Astrocyte of the spinal cord (primary cell): ENCODE data around the gene MALT1.

Experiments
- DNase-seq: peaks from one replicate; pipeline ENCODE4 v3.0.0; 2011; ENCODE audit warnings: low read depth, low spot score
- H3K4me3 ChIP-seq: 2 replicates; pipeline ENCODE4 v1.5.1; 2011; ENCODE audit warnings: low read depth, mild to moderate bottlenecking, low read length, moderate library complexity
- CTCF ChIP-seq: IDR thresholded peaks from 2 replicates; pipeline ENCODE4 v1.5.1; 2012; ENCODE audit warnings: low read depth, mild to moderate bottlenecking, low read length, inconsistent platforms
- in situ Hi-C: cut with HindIII; loops from 2 replicates; pipeline ENCODE4 v1.10.0; 2017; ENCODE audit warnings: low sequenced_read_pairs

MALT1 gene

GRCh38 chr18:58789876-58790240, 118.6 kb downstream of the MALT1 start:
- no peak overlapping the region for H3K4me3 ChIP-seq
- in situ Hi-C loops = loop anchor here (25.0 kb wide), 1 partner anchor 272 kb away; no protein-coding TSS in a partner anchor
- no peak for TF ChIP-seq CTCF
- no peak for DNase-seq

- in situ Hi-C loops = loop anchor here (25.0 kb wide), 1 partner anchor 270 kb away; no protein-coding TSS in a partner anchor
- no peak for TF ChIP-seq CTCF
- H3K4me3 ChIP-seq = no peak overlapping the region
- DNase-seq = no peak
These were observed 120.8 kb downstream of the MALT1 start for GRCh38 chr18:58792086-58792485.

- in situ Hi-C loops = loop anchor here (25.0 kb wide), 1 partner anchor 269 kb away; no protein-coding TSS in a partner anchor
- DNase-seq = peak; percentile 66
- no peak for TF ChIP-seq CTCF
- no peak overlapping the region for H3K4me3 ChIP-seq
These were observed 122.1 kb downstream of the MALT1 start for GRCh38 chr18:58793361-58793760.

- in situ Hi-C loops = loop anchor here (25.0 kb wide), 1 partner anchor 266 kb away; no protein-coding TSS in a partner anchor
- no peak for TF ChIP-seq CTCF
- no peak for DNase-seq
- no peak overlapping the region for H3K4me3 ChIP-seq
These were observed 125.0 kb downstream of the MALT1 start for GRCh38 chr18:58796220-58796619.

GRCh38 chr18:58800582-58800981, 129.3 kb downstream of the MALT1 start:
- no peak for TF ChIP-seq CTCF
- H3K4me3 ChIP-seq = no peak overlapping the region
- DNase-seq = no peak
- in situ Hi-C loops = no loop called here

- no peak for TF ChIP-seq CTCF
- no peak for DNase-seq
- in situ Hi-C loops = no loop called here
- no peak overlapping the region for H3K4me3 ChIP-seq
These were observed 131.7 kb downstream of the MALT1 start for GRCh38 chr18:58802959-58803358.

GRCh38 chr18:58803978-58804377, 132.7 kb downstream of the MALT1 start:
- in situ Hi-C loops = no loop called here
- no peak overlapping the region for H3K4me3 ChIP-seq
- DNase-seq = no peak
- no peak for TF ChIP-seq CTCF
